Psoas muscle (tissue), 8 donors: ENCODE measurements around the gene ERCC6L2. TPM values are rescaled to one million over a fixed set of nuclear protein-coding genes. Genes with fewer than 3 reads are reported as not detected.

Experiments used
- ATAC-seq, 4 donors: fragments of 200-7000 bp; cut with Tn5 transposase; one replicate each; pipeline ENCODE4 v1.9.1; 2020; ENCODE audit warnings: moderate library complexity in 3 of 4, mild to moderate bottlenecking in 2 of 4
- DNase-seq, 2 donors: peaks; one replicate each; pipeline ENCODE4 v3.0.0-alpha.2; 2020
- H3K27ac ChIP-seq: fragments of 200-600 bp; one replicate; pipeline ENCODE4 v1.8.0; 2022
- H3K27me3 ChIP-seq, 3 donors: fragments of 200-600 bp in 1 of 3; one replicate each; pipeline versions ENCODE4 v1.6.1 to v1.8.0; 2013 to 2022; ENCODE audit warnings: low read length in 2 of 3, mild to moderate bottlenecking in 2 of 3, moderate library complexity in 1 of 3; ENCODE audit not compliant: insufficient read depth in 3 of 3
- H3K36me3 ChIP-seq, 2 donors: fragments of 200-600 bp in 1 of 2; one replicate each; pipeline versions ENCODE4 v1.6.1 to v1.8.0; 2013 to 2022; ENCODE audit warnings: low read depth in 1 of 2, mild to moderate bottlenecking in 1 of 2, moderate library complexity in 1 of 2; ENCODE audit not compliant: insufficient read depth in 1 of 2
- H3K4me1 ChIP-seq: fragments of 200-600 bp; one replicate; pipeline ENCODE4 v1.8.0; 2022
- H3K4me3 ChIP-seq: fragments of 200-600 bp; one replicate; pipeline ENCODE4 v1.8.0; 2022; ENCODE audit warnings: mild to moderate bottlenecking
- H3K9me3 ChIP-seq: fragments of 200-600 bp; one replicate; pipeline ENCODE4 v1.8.0; 2022
- WGBS, 3 donors: extraction: QIAGEN DNeasy Blood & Tissue Kit; methylation state at CpG; one replicate each; pipeline versions ENCODE4 v1.1.6 to v1.1.7; 2013; 5-methylcytosine and 5-hydroxymethylcytosine counted together
- intact Hi-C, 2 donors: fragments of 100-400 bp; cut with DNase I; formaldehyde crosslinking; loops; one replicate each; pipeline versions ENCODE4 v1.11.0 to v1.14.2; 2022
- polyA plus RNA-seq, 3 donors: library from polyadenylated mRNA; stranded (reverse); fragments of 200-250 nt; gene quantifications; one replicate each; pipeline ENCODE4 v1.2.3, GENCODE V29; 2013
- total RNA-seq, 4 donors: library from RNA; stranded (reverse); fragmentation: NEBNext Ultra II Directional in 2 of 4; extraction: Animal tissue kit (Norgen Biotek cat#: 25700) in 2 of 4; gene quantifications; one replicate each; pipeline versions ENCODE4 v1.2.1 to v1.2.4, GENCODE V29; 2021 to 2023
- TF ChIP-seq, protein P1 (sequence below): fragments of 200-600 bp; IDR thresholded peaks from one replicate; pipeline ENCODE4 v1.8.0; 2022; ENCODE audit warnings: antibody characterized with exemption
- donor health status: healthy with polysubstance abuse.
- donor health status: DM: no; HTN: no; CAD: no; lungs with moderate emphysema.
- donor health status: Bipolar disorder and iron deficiency.
- donor health status: healthy.
- donor health status: DM: yes; HTN: yes; CAD: no.
- donor health status: DM: no; HTN: no; CAD: no.
- donor health status: DM: no; HTN: no; CAD: no.
- donor health status: DM: yes; HTN: yes; CAD: no.

ERCC6L2 gene
- total and polyA plus RNA-seq, 7 donors: 6.9 to 27.1 (median 19.8) TPM

DNA sequence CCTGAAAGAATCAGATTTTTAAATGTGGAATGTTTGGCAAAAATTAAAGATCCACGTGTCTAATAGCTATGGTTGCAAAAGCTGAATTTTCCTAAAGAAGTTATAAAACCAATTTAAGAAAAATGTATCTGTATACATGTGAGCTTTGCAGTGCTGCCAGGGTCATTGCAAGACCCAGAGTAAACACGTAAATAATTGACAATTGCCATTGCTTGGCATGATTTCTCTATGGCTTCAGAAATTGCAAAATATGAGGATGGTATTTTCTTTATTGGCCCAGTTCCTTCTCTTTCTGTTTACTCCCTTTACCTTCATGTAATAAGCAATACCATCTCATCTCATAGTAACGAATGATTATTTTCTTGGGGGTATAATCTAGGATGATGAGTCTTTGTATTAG, 123.9 kb downstream of the ERCC6L2 start:
- H3K27me3 ChIP-seq: no peaks in the 10 kb centered on the region
- no peak for DNase-seq
- H3K9me3 ChIP-seq: no peaks in the 10 kb centered on the region
- WGBS, 3 donors: 95 to 97% (median 96%) methylated on average over 3 of the region's 3 CpGs
- H3K36me3 ChIP-seq: peaks cover 0 to 6% of the 10 kb centered on the region in 2 donors
- TF ChIP-seq, protein P1, sequence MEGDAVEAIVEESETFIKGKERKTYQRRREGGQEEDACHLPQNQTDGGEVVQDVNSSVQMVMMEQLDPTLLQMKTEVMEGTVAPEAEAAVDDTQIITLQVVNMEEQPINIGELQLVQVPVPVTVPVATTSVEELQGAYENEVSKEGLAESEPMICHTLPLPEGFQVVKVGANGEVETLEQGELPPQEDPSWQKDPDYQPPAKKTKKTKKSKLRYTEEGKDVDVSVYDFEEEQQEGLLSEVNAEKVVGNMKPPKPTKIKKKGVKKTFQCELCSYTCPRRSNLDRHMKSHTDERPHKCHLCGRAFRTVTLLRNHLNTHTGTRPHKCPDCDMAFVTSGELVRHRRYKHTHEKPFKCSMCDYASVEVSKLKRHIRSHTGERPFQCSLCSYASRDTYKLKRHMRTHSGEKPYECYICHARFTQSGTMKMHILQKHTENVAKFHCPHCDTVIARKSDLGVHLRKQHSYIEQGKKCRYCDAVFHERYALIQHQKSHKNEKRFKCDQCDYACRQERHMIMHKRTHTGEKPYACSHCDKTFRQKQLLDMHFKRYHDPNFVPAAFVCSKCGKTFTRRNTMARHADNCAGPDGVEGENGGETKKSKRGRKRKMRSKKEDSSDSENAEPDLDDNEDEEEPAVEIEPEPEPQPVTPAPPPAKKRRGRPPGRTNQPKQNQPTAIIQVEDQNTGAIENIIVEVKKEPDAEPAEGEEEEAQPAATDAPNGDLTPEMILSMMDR: no peak
- no peak for ATAC-seq
- H3K4me1 ChIP-seq: no peaks in the 10 kb centered on the region
- H3K27ac ChIP-seq: no peak overlapping the region
- no peak overlapping the region for H3K4me3 ChIP-seq
- intact Hi-C loops: no loop called here

DNA sequence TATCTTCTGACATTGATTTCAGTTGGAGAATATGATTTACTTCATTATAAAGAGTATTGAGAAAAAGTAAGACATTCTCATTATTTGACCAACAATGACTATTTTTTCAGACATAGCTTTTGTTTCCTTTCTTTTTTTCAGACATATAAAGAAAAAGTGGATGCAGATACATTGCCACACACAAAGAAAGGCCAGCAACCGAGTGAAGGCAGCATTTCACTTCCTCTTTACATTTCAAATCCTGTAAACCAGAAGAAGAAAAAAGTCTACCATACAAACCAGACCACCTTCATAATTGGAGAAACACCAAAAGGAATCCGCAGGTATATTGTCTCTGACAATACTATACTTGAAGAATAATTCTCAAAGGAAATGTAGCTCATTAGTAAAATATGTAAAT, 128.9 kb downstream of the ERCC6L2 start:
- intact Hi-C loops: no loop called here
- Histone ChIP-seq H3K27me3 (no peaks in the 10 kb centered on the region), H3K9me3 (no peaks in the 10 kb centered on the region), H3K4me3 (no peak overlapping the region), H3K4me1 (peaks cover 3% of the 10 kb centered on the region), H3K27ac (no peak overlapping the region), H3K36me3 (peaks cover 0 to 43% of the 10 kb centered on the region in 2 donors)
- ATAC-seq (no peak), DNase-seq (no peak)
- TF ChIP-seq, protein P1: no peak
- 49 to 96% (median 94%) methylated on average over 2 of the region's 2 CpGs for WGBS, 3 donors

DNA sequence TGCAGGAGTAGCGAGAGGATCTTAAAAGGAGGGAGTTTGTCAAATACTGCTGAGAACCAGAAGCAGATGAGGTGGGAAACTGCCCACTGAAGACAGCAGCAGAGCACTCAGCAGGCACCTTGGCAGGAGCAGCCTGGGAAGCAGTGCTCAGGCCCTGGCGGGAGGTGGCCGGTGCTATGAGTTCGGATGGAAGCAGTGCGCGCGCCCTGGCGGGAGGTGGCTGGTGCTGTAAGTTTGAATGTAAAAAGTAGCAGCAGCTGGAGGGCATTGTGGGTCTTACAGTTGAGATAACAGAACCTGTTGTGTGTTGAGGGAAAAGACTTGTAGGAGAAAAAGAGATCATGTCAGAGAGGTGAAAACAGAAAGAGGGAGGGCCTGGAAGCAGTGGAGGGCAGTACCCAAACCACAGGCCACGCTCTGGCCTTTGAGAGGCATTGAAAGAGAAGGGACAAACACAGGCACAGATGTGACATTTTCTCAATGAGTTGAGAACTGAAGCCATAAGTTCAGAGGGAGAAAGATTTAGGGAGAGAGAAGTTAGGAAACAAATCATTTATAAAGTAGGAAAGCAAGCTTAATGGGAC, 130.9 kb downstream of the ERCC6L2 start:
- no peak for ATAC-seq
- peaks cover 3% of the 10 kb centered on the region for H3K4me1 ChIP-seq
- WGBS, 3 donors: 97 to 98% (median 98%) methylated on average over 9 of the region's 9 CpGs
- no peaks in the 10 kb centered on the region for H3K9me3 ChIP-seq
- H3K4me3 ChIP-seq: no peak overlapping the region
- intact Hi-C loops: no loop called here
- no peak overlapping the region for H3K27ac ChIP-seq
- H3K36me3 ChIP-seq: peaks cover 2 to 43% of the 10 kb centered on the region in 2 donors
- no peaks in the 10 kb centered on the region for H3K27me3 ChIP-seq
- no peak for DNase-seq
- TF ChIP-seq, protein P1: no peak

DNA sequence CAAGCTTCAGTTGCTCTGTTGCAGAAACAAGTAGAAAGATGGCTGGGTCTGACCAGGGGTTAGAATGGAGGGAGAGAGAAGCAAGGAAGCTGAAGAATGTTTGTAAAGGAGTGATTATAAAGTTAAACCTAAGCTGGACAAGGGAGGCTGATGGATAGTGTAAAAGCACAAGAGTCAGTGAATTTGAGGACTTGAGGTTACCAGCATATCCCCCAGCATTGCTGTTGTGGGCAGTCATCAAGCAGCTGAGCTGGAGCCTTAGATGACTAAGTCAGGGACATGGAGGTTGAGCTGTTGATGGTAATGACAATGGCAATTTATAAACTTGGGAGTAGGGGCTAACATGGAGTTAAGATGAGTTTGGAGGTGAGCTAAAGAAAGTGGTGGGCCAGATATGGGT, 131.5 kb downstream of the ERCC6L2 start:
- no peaks in the 10 kb centered on the region for H3K9me3 ChIP-seq
- H3K36me3 ChIP-seq: peaks cover 2 to 44% of the 10 kb centered on the region in 2 donors

More for the DNA sequence above, 131.5 kb downstream of the ERCC6L2 start:
- Histone ChIP-seq H3K4me3 (no peak overlapping the region), H3K27ac (no peak overlapping the region), H3K4me1 (peaks cover 3% of the 10 kb centered on the region), H3K27me3 (no peaks in the 10 kb centered on the region)
- ATAC-seq: no peak
- TF ChIP-seq, protein P1: no peak
- no peak for DNase-seq
- intact Hi-C loops: no loop called here
